Right lung (tissue), 5 donors: ENCODE results near the gene GLRX3. TPM values are rescaled to one million over a fixed set of nuclear protein-coding genes. Genes with fewer than 3 reads are reported as not detected.

ENCODE experiments used
- DNase-seq, 2 donors: peaks; one replicate each; pipeline ENCODE4 v3.0.0-alpha.2; 2013
- polyA plus RNA-seq, 5 donors: library from polyadenylated mRNA; unstranded; fragments of 120-200 nt; gene quantifications; one replicate each; pipeline versions ENCODE4 v1.2.1 to v1.2.3, GENCODE V29; 2013; ENCODE audit warnings: inconsistent platforms in 1 of 5, low replicate concordance in 1 of 5; ENCODE audit not compliant: insufficient read length in 5 of 5, insufficient read depth in 1 of 5

The GLRX3 gene
- polyA plus RNA-seq, 5 donors, result 74.2 to 98.1 (median 80.2) TPM

- no peak for DNase-seq
Observed at GRCh38 chr10:130203626-130204025, 67.4 kb downstream of the GLRX3 start.

GRCh38 chr10:130206216-130206737 is 70.1 kb downstream of the GLRX3 start:
- no peak for DNase-seq

- no peak for DNase-seq
Observed at GRCh38 chr10:130207205-130207604, 71.0 kb downstream of the GLRX3 start.

DNA sequence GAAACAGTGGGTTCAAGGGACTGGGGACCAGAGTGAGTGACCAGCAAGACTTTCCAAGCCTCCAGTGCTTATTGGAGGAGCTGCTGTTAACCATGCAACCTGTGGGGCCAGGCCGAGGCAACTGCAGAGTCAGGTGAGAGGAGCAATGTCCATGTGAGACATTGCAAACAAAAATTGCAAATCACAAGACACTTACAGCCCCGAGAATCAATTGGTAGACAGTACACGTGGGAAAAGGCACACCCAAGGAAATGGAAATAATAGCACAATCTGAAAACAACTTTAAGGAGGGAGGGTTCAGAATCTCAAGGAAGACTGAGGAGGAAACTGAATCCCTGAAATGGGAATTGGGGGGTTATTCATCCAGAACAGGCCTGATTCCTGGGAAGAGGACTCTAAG is 72.6 kb downstream of the GLRX3 start:
- no peak for DNase-seq

- DNase-seq, result no peak
Observed at GRCh38 chr10:130212746-130213145, 76.6 kb downstream of the GLRX3 start.

GRCh38 chr10:130213286-130214080 is 77.3 kb downstream of the GLRX3 start:
- DNase-seq, result no peak

- DNase-seq, result no peak
Observed at GRCh38 chr10:130214431-130214830, 78.2 kb downstream of the GLRX3 start.

DNA sequence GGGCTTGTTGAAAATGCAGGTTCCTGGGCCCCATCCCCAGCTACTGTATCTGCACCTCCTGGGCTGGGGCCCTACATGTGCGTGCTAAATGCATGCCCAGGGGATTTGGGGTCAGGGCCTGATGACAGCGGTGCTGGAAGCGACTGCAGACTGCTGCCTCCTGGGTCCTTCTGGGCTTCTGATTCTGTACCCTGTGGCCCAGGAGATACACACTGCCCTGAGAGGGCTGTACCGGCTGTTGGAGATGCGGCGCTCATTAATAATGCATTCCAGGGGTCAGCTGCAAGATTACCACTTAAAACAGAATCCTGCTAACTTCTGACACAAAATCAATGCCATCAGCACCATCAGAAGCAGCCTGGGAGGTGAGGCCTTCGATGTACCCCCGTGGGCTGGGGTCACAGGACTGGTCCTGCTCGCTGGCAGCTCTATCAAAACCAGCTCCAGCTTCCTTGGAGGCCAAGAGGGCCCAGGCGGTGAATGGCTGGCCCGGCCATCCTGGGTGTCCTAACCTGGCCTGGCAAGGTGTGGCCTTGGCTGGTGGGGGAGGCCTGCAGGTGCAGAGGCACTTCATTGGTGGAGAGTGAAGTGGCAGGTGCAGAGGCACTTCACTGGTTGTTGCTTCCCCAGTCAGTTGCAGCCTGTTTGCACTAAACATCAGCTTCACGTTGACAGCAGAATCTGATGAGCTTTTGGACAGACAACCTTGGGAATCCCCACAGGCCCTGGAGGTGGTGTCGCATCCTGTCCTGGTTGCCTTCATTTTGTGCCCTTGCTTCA is 79.2 kb downstream of the GLRX3 start:
- no peak for DNase-seq

- DNase-seq, result no peak
Observed at GRCh38 chr10:130215931-130216231, 79.7 kb downstream of the GLRX3 start.

- DNase-seq, result no peak
Observed at GRCh38 chr10:130218181-130218641, 82.0 kb downstream of the GLRX3 start.

- DNase-seq, result no peak
Observed at GRCh38 chr10:130218936-130219335, 82.7 kb downstream of the GLRX3 start.

GRCh38 chr10:130220251-130221185 is 84.3 kb downstream of the GLRX3 start:
- no peak for DNase-seq

GRCh38 chr10:130221456-130222375 is 85.5 kb downstream of the GLRX3 start:
- DNase-seq, result no peak

DNA sequence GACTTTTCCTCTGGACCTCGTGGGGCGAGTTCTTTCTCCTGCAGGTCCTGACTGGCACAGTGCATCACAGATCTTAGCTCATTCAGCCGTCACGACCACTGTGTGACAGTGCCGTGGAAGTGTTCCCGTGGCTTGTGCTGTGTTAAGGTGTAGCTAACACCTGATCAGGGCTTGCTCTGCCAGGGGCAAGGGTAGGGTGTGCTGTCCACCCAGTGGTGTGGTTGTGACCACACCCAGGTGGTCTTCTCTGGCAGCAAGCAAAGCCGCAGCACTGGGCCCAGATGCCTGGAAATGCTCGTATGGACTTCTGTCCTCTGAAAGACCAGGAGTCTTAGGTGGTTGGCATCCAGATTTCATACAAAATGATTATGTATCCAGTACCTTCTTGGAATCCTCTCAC is 86.2 kb downstream of the GLRX3 start:
- no peak for DNase-seq

DNA sequence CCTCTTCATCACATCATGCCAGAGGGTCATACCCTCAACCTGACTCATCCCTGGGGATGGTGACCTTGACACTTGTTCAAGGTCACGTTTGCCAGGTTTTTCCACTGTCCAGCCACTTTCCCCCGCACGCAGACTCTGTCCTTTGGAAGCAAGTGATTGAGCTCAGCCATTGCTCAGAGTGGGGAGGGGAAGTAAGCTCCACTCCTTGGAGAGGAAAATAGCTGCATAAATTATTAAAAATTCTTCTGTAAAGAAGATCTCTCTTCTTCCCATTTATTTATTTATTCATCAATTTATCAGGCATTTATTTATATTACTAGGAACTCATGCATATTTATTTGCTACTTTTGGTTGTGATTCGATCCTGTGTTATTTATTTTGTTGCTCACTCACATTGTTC is 88.0 kb downstream of the GLRX3 start:
- no peak for DNase-seq

DNA sequence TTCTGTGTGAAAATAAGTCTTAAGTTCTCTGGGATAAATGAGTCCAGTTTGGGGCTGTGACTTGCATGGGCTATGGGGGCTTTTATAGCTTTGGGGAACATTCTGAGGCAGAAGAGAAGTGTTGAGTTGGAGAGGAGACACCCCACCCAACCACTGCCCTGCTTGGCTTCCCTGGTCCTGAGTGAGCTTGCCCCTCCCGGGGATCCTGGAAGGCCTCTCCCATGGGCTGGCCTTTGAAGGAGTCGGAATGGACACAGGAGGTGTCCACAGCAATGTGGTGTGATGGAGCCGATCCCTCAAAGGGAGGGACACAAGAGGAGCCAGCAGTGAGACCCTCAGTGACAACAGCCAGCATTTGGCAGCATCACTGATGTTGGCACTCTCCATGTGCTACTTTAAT is 89.8 kb downstream of the GLRX3 start:
- DNase-seq, result no peak

DNA sequence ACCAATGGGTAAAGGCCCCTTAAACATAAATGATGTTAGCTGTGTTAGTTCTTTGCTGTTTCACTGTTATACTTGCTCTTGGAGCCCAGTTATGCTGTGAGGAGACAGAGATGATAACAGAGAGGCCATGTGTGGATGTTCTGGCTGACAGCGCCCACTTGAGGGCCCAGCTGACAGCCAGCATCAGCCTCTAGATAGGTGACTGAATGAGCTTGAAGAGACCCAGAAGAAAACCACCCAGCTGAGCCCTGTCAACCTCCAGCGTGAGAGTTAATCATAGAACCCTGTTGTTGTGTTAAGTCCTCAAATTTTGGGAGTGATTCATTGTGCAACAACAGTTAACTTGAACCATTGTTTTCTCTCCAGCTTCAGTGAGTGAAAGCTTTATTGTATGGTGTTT is 91.7 kb downstream of the GLRX3 start:
- DNase-seq, result no peak
